ENCODE data around the gene DLG2. TPM values are rescaled to one million over a fixed set of nuclear protein-coding genes. Genes with fewer than 3 reads are reported as not detected.

DLG2 gene
- total RNA-seq, 1 donor from 2014 or later, result 0.43 TPM

GRCh38 chr11:83467837-83468236 is 2159.3 kb downstream of the DLG2 start:
- TF ChIP-seq CTCF (IDR thresholded peaks at IDR 0.05), result no peak
- DNase-seq (ENCODE audit: low spot score in 2 of 2), result no peak

GRCh38 chr11:83464160-83464944 is 2162.8 kb downstream of the DLG2 start:
- intact Hi-C loops (cut with DNase I), result no loop called here
- no peaks in the 10 kb centered on the region for H3K9me3 ChIP-seq

More at GRCh38 chr11:83467837-83468236, 2159.3 kb downstream of the DLG2 start:
- intact Hi-C loops (cut with DNase I), result no loop called here
- no peak overlapping the region for H3K4me3 ChIP-seq
- H3K4me1 ChIP-seq, result no peaks in the 10 kb centered on the region
- H3K36me3 ChIP-seq, result no peaks in the 10 kb centered on the region
- H3K27me3 ChIP-seq, result no peaks in the 10 kb centered on the region
- H3K9me3 ChIP-seq, result no peaks in the 10 kb centered on the region
- no peak overlapping the region for H3K27ac ChIP-seq

GRCh38 chr11:83459798-83460197 is 2167.3 kb downstream of the DLG2 start:
- no peak overlapping the region for H3K4me3 ChIP-seq
- no peak overlapping the region for H3K27ac ChIP-seq
- H3K36me3 ChIP-seq, result no peaks in the 10 kb centered on the region
- no peak for TF ChIP-seq CTCF (IDR thresholded peaks at IDR 0.05)
- H3K4me1 ChIP-seq, result no peaks in the 10 kb centered on the region
- no peaks in the 10 kb centered on the region for H3K27me3 ChIP-seq
- no peak for DNase-seq (ENCODE audit: low spot score in 2 of 2)
- intact Hi-C loops (cut with DNase I), result no loop called here
- no peaks in the 10 kb centered on the region for H3K9me3 ChIP-seq

More at GRCh38 chr11:83464160-83464944, 2162.8 kb downstream of the DLG2 start:
- Histone ChIP-seq H3K27me3 (no peaks in the 10 kb centered on the region), H3K4me3 (no peak overlapping the region), H3K4me1 (no peaks in the 10 kb centered on the region), H3K27ac (no peak overlapping the region), H3K36me3 (no peaks in the 10 kb centered on the region)
- no peak for TF ChIP-seq CTCF (IDR thresholded peaks at IDR 0.05)
- DNase-seq (ENCODE audit: low spot score in 2 of 2), result no peak

GRCh38 chr11:83456566-83456965 is 2170.6 kb downstream of the DLG2 start:
- no peaks in the 10 kb centered on the region for H3K36me3 ChIP-seq
- H3K4me3 ChIP-seq, result no peak overlapping the region
- H3K9me3 ChIP-seq, result no peaks in the 10 kb centered on the region
- no peaks in the 10 kb centered on the region for H3K4me1 ChIP-seq
- intact Hi-C loops (cut with DNase I), result no loop called here
- no peaks in the 10 kb centered on the region for H3K27me3 ChIP-seq
- no peak for DNase-seq (ENCODE audit: low spot score in 2 of 2)
- no peak for TF ChIP-seq CTCF (IDR thresholded peaks at IDR 0.05)
- H3K27ac ChIP-seq, result no peak overlapping the region

- no peak for DNase-seq (ENCODE audit: low spot score in 2 of 2)
- Histone ChIP-seq H3K27me3 (no peaks in the 10 kb centered on the region), H3K4me3 (no peak overlapping the region), H3K9me3 (no peaks in the 10 kb centered on the region), H3K27ac (no peak overlapping the region), H3K36me3 (no peaks in the 10 kb centered on the region), H3K4me1 (no peaks in the 10 kb centered on the region)
- intact Hi-C loops (cut with DNase I), result no loop called here
- TF ChIP-seq CTCF (IDR thresholded peaks at IDR 0.05), result no peak
These were observed 2171.1 kb downstream of the DLG2 start for GRCh38 chr11:83456075-83456474.
